HCT116 (cell line): ENCODE data around the gene MRPL36.

Experiments
- EGR1 ChIP-seq: IDR thresholded peaks from 2 replicates; pipeline ENCODE4 v1.6.1; 2012; ENCODE audit warnings: low read depth
- EZH2 ChIP-seq: fragments of 200-600 bp; sonication (generic); IDR thresholded peaks from 2 replicates; pipeline ENCODE4 v1.6.1; 2017; ENCODE audit warnings: antibody characterized with exemption, mixed run types
- EZH2phosphoT487 ChIP-seq: fragments of 200-600 bp; IDR thresholded peaks from 2 replicates; pipeline ENCODE4 v1.6.1; 2018; ENCODE audit warnings: antibody characterized with exemption, borderline replicate concordance
- POLR2A ChIP-seq: IDR thresholded peaks from 2 replicates; pipeline ENCODE4 v1.7.0; 2011; ENCODE audit warnings: borderline replicate concordance; ENCODE audit not compliant: insufficient read depth, insufficient read length; ENCODE audit errors: extremely low read depth
- RAD21 ChIP-seq: IDR thresholded peaks from 2 replicates; pipeline ENCODE4 v1.6.1; 2012; ENCODE audit warnings: low read depth, mild to moderate bottlenecking
- TF ChIP-seq, protein P1 (sequence below), 3 experiments: fragments of 200-600 bp in 1 of 3; sonication (generic) in 1 of 3; IDR thresholded peaks in 2 of 3; conservative IDR thresholded peaks in 1 of 3; 2 replicates each; pipeline ENCODE4 v1.5.1; 2012 to 2017; ENCODE audit warnings: low read depth in 2 of 3, low read length in 2 of 3, antibody characterized with exemption in 1 of 3, borderline replicate concordance in 1 of 3, control low read depth in 1 of 3, mild to moderate bottlenecking in 1 of 3, mixed read lengths in 1 of 3, mixed run types in 1 of 3, moderate library complexity in 1 of 3; ENCODE audit not compliant: insufficient read depth in 1 of 3
- TF ChIP-seq, protein P2 (sequence below): IDR thresholded peaks from 2 replicates; pipeline ENCODE4 v1.6.1; 2012
- TF ChIP-seq, protein P3 (sequence below): IDR thresholded peaks from 2 replicates; pipeline ENCODE4 v1.6.1; 2012
- TF ChIP-seq, protein P4 (sequence below): IDR thresholded peaks from 2 replicates; pipeline ENCODE4 v1.6.1; 2011; ENCODE audit warnings: mild to moderate bottlenecking, low read length, moderate library complexity; ENCODE audit not compliant: insufficient replicate concordance; ENCODE audit errors: extremely low read depth

DNA sequence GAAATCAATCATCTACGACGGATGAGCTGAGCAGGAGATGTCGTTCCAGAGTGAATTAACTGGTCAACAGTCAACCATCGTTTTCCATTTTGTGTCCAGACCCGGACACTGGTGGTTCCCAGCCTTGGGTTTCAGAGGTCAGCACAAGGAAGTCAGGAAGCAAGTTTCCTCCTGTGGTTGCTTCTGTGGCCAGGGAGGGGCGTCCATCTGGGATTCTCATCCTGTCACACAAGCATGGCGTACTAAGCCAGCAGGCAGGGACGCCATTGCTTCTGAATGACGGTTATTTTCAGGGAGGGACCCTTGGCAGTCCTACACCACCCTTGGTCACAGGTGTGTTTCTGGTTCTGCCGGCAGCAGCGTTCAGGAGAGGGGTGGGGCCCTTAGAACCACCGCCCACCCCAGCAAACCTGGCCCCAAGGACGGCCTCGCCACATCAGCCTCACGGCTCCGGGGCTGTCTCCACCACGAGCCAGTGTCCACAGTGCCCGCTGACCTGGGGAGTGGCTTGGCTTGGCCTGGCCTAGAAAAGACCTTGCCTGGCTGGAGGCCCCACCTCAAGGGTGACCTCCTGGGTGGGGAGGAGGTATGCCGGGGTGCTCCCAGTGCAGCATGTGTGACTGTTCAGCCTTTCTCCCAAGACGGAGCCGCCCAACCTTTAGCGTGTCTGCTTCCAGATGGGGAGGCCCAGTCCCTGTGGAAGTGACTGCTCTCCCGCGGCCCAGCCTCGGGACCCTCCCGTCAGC is 26.8 kb upstream of the MRPL36 start:
- TF ChIP-seq EZH2 (no peak), POLR2A (no peak), RAD21 (no peak), EZH2phosphoT487 (no peak), EGR1 (no peak)
- TF ChIP-seq, protein P1, sequence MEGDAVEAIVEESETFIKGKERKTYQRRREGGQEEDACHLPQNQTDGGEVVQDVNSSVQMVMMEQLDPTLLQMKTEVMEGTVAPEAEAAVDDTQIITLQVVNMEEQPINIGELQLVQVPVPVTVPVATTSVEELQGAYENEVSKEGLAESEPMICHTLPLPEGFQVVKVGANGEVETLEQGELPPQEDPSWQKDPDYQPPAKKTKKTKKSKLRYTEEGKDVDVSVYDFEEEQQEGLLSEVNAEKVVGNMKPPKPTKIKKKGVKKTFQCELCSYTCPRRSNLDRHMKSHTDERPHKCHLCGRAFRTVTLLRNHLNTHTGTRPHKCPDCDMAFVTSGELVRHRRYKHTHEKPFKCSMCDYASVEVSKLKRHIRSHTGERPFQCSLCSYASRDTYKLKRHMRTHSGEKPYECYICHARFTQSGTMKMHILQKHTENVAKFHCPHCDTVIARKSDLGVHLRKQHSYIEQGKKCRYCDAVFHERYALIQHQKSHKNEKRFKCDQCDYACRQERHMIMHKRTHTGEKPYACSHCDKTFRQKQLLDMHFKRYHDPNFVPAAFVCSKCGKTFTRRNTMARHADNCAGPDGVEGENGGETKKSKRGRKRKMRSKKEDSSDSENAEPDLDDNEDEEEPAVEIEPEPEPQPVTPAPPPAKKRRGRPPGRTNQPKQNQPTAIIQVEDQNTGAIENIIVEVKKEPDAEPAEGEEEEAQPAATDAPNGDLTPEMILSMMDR (IDR thresholded peaks at IDR 0.05 in 2 of 3, conservative IDR thresholded peaks at IDR 0.05 in 1 of 3; ENCODE audit: borderline replicate concordance in 1 of 3, insufficient read depth in 1 of 3, low read depth in 2 of 3, low read length in 2 of 3): no peak
- TF ChIP-seq, protein P2, sequence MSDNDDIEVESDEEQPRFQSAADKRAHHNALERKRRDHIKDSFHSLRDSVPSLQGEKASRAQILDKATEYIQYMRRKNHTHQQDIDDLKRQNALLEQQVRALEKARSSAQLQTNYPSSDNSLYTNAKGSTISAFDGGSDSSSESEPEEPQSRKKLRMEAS: no peak
- TF ChIP-seq, protein P3, sequence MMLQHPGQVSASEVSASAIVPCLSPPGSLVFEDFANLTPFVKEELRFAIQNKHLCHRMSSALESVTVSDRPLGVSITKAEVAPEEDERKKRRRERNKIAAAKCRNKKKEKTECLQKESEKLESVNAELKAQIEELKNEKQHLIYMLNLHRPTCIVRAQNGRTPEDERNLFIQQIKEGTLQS: no peak
- TF ChIP-seq, protein P4, sequence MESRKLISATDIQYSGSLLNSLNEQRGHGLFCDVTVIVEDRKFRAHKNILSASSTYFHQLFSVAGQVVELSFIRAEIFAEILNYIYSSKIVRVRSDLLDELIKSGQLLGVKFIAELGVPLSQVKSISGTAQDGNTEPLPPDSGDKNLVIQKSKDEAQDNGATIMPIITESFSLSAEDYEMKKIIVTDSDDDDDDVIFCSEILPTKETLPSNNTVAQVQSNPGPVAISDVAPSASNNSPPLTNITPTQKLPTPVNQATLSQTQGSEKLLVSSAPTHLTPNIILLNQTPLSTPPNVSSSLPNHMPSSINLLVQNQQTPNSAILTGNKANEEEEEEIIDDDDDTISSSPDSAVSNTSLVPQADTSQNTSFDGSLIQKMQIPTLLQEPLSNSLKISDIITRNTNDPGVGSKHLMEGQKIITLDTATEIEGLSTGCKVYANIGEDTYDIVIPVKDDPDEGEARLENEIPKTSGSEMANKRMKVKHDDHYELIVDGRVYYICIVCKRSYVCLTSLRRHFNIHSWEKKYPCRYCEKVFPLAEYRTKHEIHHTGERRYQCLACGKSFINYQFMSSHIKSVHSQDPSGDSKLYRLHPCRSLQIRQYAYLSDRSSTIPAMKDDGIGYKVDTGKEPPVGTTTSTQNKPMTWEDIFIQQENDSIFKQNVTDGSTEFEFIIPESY: no peak
